HFFc6 (cell line): Measurements from ENCODE around the gene KCNIP4. TPM values are rescaled to one million over a fixed set of nuclear protein-coding genes. Genes with fewer than 3 reads are reported as not detected.

Experiments
- DNase-seq: peaks from one replicate; pipeline ENCODE4 v3.0.0-alpha.2; 2018
- H3K27ac Mint-ChIP-seq: 2 replicates; pipeline ENCODE4 v1.8.0; 2020; ENCODE audit warnings: mild to moderate bottlenecking, mixed read lengths
- H3K27me3 Mint-ChIP-seq: 2 replicates; pipeline ENCODE4 v1.8.0; 2021; ENCODE audit warnings: mild to moderate bottlenecking, moderate library complexity, mixed read lengths; ENCODE audit not compliant: insufficient read depth
- H3K36me3 Mint-ChIP-seq: 2 replicates; pipeline ENCODE4 v1.8.0; 2021; ENCODE audit warnings: low read depth, mixed read lengths
- H3K4me1 Mint-ChIP-seq: 2 replicates; pipeline ENCODE4 v1.8.0; 2020; ENCODE audit warnings: low read depth, mixed read lengths
- H3K4me3 Mint-ChIP-seq: 2 replicates; pipeline ENCODE4 v1.8.0; 2020; ENCODE audit warnings: mild to moderate bottlenecking, moderate library complexity, mixed read lengths
- H3K9me3 Mint-ChIP-seq: 2 replicates; pipeline ENCODE4 v1.8.0; 2020; ENCODE audit warnings: mild to moderate bottlenecking, mixed read lengths
- total RNA-seq, 6 experiments: library from RNA; stranded (reverse); fragmentation: NEBNext Ultra II Directional; extraction: Animal tissue kit (Norgen Biotek cat#: 25700); gene quantifications; 2 replicates in 1 of 6; 3 replicates in 5 of 6; pipeline ENCODE4 v1.2.3, GENCODE V29; 2021
- TF ChIP-seq, protein P1 (sequence below): fragments of 200-600 bp; sonication (generic); IDR thresholded peaks from 2 replicates; pipeline ENCODE4 v1.5.0; 2021; ENCODE audit warnings: antibody characterized with exemption, mild to moderate bottlenecking

The KCNIP4 gene
- total RNA-seq, 6 experiments from 2014 or later, result not detected

GRCh38 chr4:21873145-21873544, 75.4 kb downstream of the KCNIP4 start:
- H3K27me3 Mint-ChIP-seq, result peaks cover 6% of the 10 kb centered on the region; the same call in 1 of the 2 replicates
- H3K4me3 Mint-ChIP-seq, result no peak overlapping the region
- no peaks in the 10 kb centered on the region for H3K36me3 Mint-ChIP-seq
- H3K27ac Mint-ChIP-seq, result no peak overlapping the region
- TF ChIP-seq, protein P1, sequence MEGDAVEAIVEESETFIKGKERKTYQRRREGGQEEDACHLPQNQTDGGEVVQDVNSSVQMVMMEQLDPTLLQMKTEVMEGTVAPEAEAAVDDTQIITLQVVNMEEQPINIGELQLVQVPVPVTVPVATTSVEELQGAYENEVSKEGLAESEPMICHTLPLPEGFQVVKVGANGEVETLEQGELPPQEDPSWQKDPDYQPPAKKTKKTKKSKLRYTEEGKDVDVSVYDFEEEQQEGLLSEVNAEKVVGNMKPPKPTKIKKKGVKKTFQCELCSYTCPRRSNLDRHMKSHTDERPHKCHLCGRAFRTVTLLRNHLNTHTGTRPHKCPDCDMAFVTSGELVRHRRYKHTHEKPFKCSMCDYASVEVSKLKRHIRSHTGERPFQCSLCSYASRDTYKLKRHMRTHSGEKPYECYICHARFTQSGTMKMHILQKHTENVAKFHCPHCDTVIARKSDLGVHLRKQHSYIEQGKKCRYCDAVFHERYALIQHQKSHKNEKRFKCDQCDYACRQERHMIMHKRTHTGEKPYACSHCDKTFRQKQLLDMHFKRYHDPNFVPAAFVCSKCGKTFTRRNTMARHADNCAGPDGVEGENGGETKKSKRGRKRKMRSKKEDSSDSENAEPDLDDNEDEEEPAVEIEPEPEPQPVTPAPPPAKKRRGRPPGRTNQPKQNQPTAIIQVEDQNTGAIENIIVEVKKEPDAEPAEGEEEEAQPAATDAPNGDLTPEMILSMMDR, result no peak
- no peak for DNase-seq
- H3K9me3 Mint-ChIP-seq, result no peaks in the 10 kb centered on the region
- no peaks in the 10 kb centered on the region for H3K4me1 Mint-ChIP-seq

DNA sequence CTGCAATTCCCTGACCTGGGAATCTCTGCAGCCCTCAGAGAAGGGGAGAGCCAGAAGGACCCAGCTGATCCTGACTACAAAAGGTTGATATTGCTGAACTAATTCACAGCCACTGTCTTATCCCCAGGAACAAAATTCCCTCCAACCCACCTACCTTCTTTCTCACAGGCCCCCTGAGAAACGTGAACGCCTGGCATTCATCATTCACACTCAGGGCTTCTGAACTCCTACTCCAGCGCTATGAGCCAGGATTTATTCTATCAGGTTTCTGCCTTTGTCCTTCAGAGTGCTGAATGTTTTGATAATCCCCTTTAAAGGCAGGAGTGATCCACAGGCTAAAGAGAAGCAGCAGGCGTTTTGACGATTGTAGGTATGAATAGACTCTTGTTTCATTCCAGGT, 76.5 kb downstream of the KCNIP4 start:
- TF ChIP-seq, protein P1, result no peak
- no peak overlapping the region for H3K4me3 Mint-ChIP-seq
- H3K27ac Mint-ChIP-seq, result no peak overlapping the region
- no peaks in the 10 kb centered on the region for H3K9me3 Mint-ChIP-seq
- H3K36me3 Mint-ChIP-seq, result no peaks in the 10 kb centered on the region
- no peaks in the 10 kb centered on the region for H3K4me1 Mint-ChIP-seq
- H3K27me3 Mint-ChIP-seq, result peaks cover 6% of the 10 kb centered on the region; the same call in 1 of the 2 replicates
- DNase-seq, result no peak

- Mint-ChIP-seq H3K27ac (no peak overlapping the region), H3K4me1 (no peaks in the 10 kb centered on the region; the same call in 1 of the 2 replicates), H3K27me3 (peaks cover 7% of the 10 kb centered on the region; the same call in 1 of the 2 replicates), H3K36me3 (no peaks in the 10 kb centered on the region), H3K9me3 (no peaks in the 10 kb centered on the region), H3K4me3 (no peak overlapping the region)
- no peak for DNase-seq
- TF ChIP-seq, protein P1, result no peak
Observed at GRCh38 chr4:21869978-21870745, 78.4 kb downstream of the KCNIP4 start.

GRCh38 chr4:21864686-21865085, 83.9 kb downstream of the KCNIP4 start:
- TF ChIP-seq, protein P1, result no peak
- Mint-ChIP-seq H3K27me3 (peaks cover 7% of the 10 kb centered on the region; the same call in 1 of the 2 replicates), H3K9me3 (no peaks in the 10 kb centered on the region), H3K36me3 (no peaks in the 10 kb centered on the region), H3K4me3 (no peak overlapping the region), H3K4me1 (no peaks in the 10 kb centered on the region; the same call in 1 of the 2 replicates), H3K27ac (no peak overlapping the region)
- DNase-seq, result no peak

GRCh38 chr4:21862917-21863316, 85.7 kb downstream of the KCNIP4 start:
- DNase-seq, result no peak
- TF ChIP-seq, protein P1, result no peak

More at GRCh38 chr4:21862917-21863316, 85.7 kb downstream of the KCNIP4 start:
- Mint-ChIP-seq H3K27ac (no peak overlapping the region), H3K9me3 (no peaks in the 10 kb centered on the region), H3K4me3 (no peak overlapping the region), H3K36me3 (no peaks in the 10 kb centered on the region), H3K4me1 (peaks cover 7% of the 10 kb centered on the region), H3K27me3 (peaks cover 1% of the 10 kb centered on the region; the same call in 1 of the 2 replicates)
